Central memory CD8-positive, alpha-beta T cell (primary cell): ENCODE results near the gene ZG16B.
A peak's percentile ranks its signal among the peaks of the same experiment; 100 is the strongest.

ENCODE experiments used
- ATAC-seq: fragments of 150-1000 bp; cut with Tn5 transposase; replicated peaks from 2 replicates; pipeline ENCODE4 v1.10.0; 2022; ENCODE audit warnings: mild to moderate bottlenecking, moderate FRiP score, moderate number of reproducible peaks; ENCODE audit not compliant: poor library complexity, severe bottlenecking; ENCODE audit errors: extremely low read depth
- DNase-seq, 2 donors: peaks; one replicate each; pipeline ENCODE4 v3.0.0; 2021; ENCODE audit warnings: low spot score in 2 of 2
- H3K27ac Mint-ChIP-seq: one replicate; pipeline ENCODE4 v1.8.0; 2022; ENCODE audit warnings: low read depth, mild to moderate bottlenecking, moderate library complexity, mixed read lengths
- H3K27me3 Mint-ChIP-seq: one replicate; pipeline ENCODE4 v1.8.0; 2022; ENCODE audit warnings: mixed read lengths
- H3K36me3 Mint-ChIP-seq: one replicate; pipeline ENCODE4 v1.8.0; 2022; ENCODE audit warnings: mild to moderate bottlenecking, moderate library complexity, mixed read lengths; ENCODE audit not compliant: insufficient read depth
- H3K4me1 Mint-ChIP-seq: one replicate; pipeline ENCODE4 v1.8.0; 2022; ENCODE audit warnings: mixed read lengths
- H3K4me3 Mint-ChIP-seq: one replicate; pipeline ENCODE4 v1.8.0; 2022; ENCODE audit warnings: mild to moderate bottlenecking, moderate library complexity, mixed read lengths
- H3K9me3 Mint-ChIP-seq: one replicate; pipeline ENCODE4 v1.8.0; 2022; ENCODE audit warnings: mixed read lengths

ZG16B gene

DNA sequence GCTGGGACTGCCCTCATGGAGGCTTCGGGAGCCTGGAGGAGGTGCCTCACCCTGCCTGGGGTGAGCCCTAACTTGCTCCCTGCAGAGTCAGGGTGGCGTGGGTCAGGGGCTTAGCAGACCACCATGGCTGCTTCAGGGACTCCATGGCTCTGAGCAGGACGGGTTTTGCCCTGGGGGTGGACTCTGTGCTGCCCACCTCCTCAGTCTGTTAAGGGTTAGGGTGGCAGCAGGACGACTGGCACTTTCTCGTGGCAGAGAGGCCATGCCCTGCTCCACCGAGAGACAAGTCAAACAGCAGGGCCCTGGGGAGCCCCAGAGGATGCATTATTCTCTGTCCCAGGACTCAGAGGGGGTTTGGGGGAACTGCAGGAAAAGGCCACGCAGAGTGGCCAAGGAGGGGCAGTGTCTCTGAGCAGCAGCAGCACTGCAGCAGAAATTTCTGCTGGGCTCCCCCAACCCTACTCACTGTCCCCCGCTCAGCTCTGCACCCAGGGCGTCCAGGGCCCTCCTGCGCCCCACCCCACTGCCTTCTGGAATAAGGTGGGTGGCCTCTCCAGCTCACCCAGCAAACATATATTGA, 29.7 kb downstream of the ZG16B start:
- Mint-ChIP-seq H3K27me3 (peaks cover 21% of the 10 kb centered on the region), H3K36me3 (peaks cover 4% of the 10 kb centered on the region), H3K4me3 (no peak overlapping the region), H3K4me1 (peaks cover 6% of the 10 kb centered on the region), H3K9me3 (no peaks in the 10 kb centered on the region), H3K27ac (no peak overlapping the region)
- ATAC-seq: no peak
- no peak for DNase-seq

DNA sequence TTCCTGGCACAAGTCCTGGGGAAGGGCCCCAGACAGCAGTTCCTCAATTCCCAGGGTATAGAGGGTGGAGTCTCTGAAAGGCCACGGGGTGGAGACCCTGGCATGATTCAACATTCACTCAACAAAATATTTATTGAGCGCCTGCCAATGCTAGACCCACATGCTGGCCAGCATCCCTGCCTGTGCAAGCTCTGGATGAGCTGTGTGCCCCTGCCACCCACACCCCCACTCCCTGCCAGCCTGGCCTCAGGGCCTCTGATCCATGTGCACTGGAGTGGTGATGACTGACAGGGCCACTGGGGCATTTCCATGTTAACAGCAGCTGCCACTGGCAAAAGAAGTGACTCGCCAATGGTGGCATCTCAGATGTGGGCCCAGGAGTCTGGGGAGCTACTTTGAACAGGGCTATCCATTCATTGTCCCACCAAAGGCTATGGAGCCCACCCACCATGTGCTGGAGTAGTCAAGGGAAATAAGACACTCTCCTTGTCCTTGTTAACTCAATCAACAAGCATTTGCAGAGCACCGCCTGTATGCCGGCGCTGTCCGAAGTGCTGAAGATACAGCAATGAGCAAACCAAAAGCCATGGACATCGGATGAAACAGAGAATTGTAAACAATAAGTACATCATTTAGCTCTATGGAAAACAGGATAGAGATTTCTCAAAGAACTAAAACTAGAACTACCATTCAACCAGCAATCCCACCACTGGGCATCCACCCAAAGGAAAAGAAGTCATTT, 30.9 kb downstream of the ZG16B start:
- Mint-ChIP-seq H3K4me1 (peaks cover 6% of the 10 kb centered on the region), H3K4me3 (no peak overlapping the region), H3K27ac (no peak overlapping the region), H3K9me3 (no peaks in the 10 kb centered on the region), H3K36me3 (peaks cover 2% of the 10 kb centered on the region), H3K27me3 (peaks cover 21% of the 10 kb centered on the region)
- ATAC-seq (no peak), DNase-seq (no peak)

DNA sequence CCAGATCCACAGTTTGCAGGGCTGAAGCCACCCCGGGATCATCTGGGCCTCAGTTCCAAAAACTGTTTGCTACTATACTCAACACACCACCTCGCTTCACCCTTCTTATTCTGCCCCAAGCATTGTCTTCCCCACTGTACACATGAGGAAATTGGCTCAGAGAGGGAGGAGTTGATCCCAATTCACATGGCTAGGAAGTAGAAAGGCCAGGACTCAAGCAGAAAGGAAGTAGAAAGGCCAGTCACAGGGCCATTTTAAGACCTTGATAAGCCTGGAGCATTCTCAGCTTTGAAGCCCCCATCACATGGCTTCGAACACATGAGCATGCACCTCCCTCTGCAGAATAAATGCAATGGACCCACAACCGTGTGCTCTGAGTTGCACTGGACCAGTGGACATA, 35.5 kb downstream of the ZG16B start:
- H3K4me1 Mint-ChIP-seq: peaks cover 6% of the 10 kb centered on the region
- no peaks in the 10 kb centered on the region for H3K9me3 Mint-ChIP-seq
- DNase-seq (no peak), ATAC-seq (no peak)
- peaks cover 4% of the 10 kb centered on the region for H3K36me3 Mint-ChIP-seq
- peaks cover under 1% of the 10 kb centered on the region for H3K27me3 Mint-ChIP-seq
- H3K27ac Mint-ChIP-seq: no peak overlapping the region
- H3K4me3 Mint-ChIP-seq: no peak overlapping the region

DNA sequence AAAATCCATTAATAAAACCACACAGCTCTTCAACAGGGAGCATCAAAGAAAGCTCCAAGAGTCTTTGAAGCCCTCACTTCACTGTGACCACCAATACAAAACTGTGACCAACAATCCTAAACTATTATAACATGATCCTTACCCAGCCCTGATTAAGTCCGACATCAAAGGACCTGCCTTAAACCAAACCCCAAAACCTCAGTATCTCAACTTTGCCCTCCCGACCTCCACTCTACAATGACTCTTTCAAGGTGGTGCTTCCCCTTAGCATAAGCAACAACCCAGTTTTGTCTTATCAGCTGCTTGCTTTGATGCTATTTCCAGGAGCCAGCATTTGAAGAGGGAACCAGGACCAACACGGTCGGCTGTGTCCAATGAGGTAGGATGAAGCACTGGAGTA, 36.3 kb downstream of the ZG16B start:
- H3K27ac Mint-ChIP-seq: no peak overlapping the region
- no peaks in the 10 kb centered on the region for H3K27me3 Mint-ChIP-seq
- no peak for DNase-seq
- no peaks in the 10 kb centered on the region for H3K9me3 Mint-ChIP-seq
- ATAC-seq: no peak
- no peak overlapping the region for H3K4me3 Mint-ChIP-seq
- H3K36me3 Mint-ChIP-seq: peaks cover 2% of the 10 kb centered on the region
- peaks cover 6% of the 10 kb centered on the region for H3K4me1 Mint-ChIP-seq

DNA sequence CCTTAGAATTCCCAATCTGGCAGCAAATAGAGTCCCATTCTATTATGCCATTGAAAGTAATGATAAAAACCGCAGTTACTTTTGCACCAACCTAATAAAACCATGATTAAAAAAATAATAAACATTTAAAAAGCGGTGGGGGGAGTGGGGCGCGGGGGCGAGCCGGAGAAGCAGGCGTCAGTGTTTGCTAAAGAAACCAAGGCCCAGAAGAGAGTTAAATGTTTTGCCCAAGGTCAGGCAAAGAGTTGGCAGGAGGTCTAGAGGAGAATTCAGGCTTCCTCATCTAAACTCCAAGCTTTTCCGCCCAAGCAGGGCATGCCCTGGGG, 37.5 kb downstream of the ZG16B start:
- Mint-ChIP-seq H3K9me3 (no peaks in the 10 kb centered on the region), H3K4me1 (peaks cover 6% of the 10 kb centered on the region), H3K27ac (peak overlapping the region; percentile 91), H3K27me3 (no peaks in the 10 kb centered on the region), H3K4me3 (peak overlapping the region; percentile 88), H3K36me3 (peaks cover 2% of the 10 kb centered on the region)
- no peak for ATAC-seq
- no peak for DNase-seq

DNA sequence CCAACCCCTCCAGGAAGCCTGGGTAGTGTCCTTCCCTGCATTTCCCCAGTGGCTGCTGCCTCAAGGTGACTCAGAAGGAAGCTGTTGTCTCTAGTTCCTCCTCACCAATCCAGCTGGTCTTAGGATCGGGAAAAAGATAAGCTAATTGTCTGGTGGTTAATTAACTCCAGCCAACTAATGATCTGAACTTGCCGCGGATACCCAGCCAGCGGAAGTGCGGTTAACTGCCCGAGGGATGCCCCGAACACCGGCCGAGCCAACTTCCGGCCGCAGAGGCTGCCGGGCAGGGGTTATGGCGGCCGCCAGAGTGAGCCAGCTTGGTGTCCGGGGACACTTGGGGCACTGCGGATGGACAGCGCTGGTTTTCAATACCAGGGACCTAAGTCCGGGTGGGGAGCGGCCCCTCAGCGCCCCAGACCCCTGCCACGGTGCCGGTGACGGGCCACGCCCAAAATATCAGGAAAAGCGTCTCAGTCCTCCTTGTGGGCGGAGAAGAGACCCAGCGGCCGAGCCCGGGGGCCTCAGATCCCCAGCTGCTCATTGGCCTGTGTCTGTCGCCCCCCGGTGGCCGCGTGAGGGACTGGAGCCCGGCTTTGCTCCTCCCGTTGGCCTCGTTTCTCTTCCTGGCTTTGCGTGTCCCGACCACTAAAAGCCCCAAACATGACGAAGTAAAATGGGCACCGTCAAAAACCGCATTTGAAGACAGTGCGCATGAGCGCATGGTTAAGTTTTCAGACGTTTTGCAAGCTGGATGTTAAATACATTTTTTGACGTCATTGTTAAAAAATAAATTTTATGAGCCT, 38.1 kb downstream of the ZG16B start:
- peaks cover 6% of the 10 kb centered on the region for H3K4me1 Mint-ChIP-seq
- peak overlapping the region; percentile 91 for H3K27ac Mint-ChIP-seq
- DNase-seq (peak; percentile 96 to 97), ATAC-seq (peak; percentile 92)
- peak overlapping the region; percentile 88 for H3K4me3 Mint-ChIP-seq
- H3K9me3 Mint-ChIP-seq: no peaks in the 10 kb centered on the region
- peaks cover 2% of the 10 kb centered on the region for H3K36me3 Mint-ChIP-seq
- no peaks in the 10 kb centered on the region for H3K27me3 Mint-ChIP-seq

DNA sequence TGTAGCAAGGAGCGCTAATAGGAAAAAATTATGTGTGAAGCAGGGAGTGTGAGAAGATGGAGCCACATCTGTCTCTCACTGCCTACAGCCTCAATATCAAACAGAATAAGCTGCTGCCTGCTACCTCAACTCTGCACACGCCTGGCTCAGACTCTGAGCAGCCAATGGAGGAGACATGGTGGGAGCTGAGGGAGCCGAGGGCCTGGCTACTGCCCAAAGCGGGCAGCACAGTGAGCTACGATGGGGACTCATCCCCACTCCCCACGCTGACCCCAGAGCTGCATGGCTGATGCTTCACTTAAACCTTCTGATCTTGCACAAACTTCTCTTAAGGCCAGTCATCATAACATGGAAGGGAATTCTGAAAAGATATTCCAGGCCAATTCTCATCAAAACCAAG, 41.8 kb downstream of the ZG16B start:
- no peak overlapping the region for H3K27ac Mint-ChIP-seq
- no peak overlapping the region for H3K4me3 Mint-ChIP-seq
- DNase-seq (no peak), ATAC-seq (no peak)
- H3K4me1 Mint-ChIP-seq: no peaks in the 10 kb centered on the region
- H3K27me3 Mint-ChIP-seq: no peaks in the 10 kb centered on the region
- H3K9me3 Mint-ChIP-seq: no peaks in the 10 kb centered on the region
- peaks cover 2% of the 10 kb centered on the region for H3K36me3 Mint-ChIP-seq

DNA sequence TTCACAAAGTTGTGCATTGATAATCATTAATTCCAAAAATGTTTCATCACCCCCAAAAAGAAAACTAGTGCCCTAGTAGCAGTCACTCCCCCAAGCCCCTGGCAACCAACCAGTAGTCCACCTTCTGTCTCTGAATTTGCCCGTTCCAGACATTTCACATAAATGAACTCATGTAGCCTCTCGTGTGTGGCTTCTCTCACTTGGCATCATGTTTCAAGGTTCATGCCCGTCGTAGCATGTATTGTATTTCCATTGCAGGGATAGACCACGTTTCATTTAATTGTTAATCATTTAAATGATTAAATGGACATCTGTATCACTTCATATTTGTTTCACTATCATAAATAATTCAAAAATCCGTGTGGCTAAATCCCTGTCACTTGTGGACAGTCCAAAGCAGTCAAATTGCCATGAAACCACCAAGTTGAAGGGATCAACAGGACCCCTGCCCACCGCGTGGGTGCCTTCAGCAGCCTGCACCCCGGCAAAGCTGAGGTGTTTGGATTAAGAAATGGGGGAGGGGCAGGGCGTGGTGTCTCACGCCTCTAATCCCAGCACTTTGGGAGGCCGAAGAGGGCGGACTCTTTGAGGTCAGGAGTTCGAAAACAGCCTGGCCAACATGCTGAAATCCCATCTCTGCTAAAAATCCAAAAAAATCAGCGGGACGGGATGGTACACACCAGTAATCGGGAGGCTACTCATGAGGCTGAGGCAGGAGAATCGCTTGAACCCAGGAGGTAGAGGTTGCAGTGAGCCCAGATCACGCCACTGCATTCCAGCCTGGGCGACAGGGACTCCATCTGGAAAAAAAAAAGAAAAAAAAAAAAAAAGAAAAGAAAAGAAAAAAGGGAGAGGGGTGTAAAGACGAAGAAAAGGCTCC, 44.2 kb downstream of the ZG16B start:
- DNase-seq (no peak), ATAC-seq (no peak)
- no peak overlapping the region for H3K4me3 Mint-ChIP-seq
- H3K9me3 Mint-ChIP-seq: no peaks in the 10 kb centered on the region
- H3K4me1 Mint-ChIP-seq: no peaks in the 10 kb centered on the region
- H3K27me3 Mint-ChIP-seq: no peaks in the 10 kb centered on the region
- H3K27ac Mint-ChIP-seq: no peak overlapping the region
- no peaks in the 10 kb centered on the region for H3K36me3 Mint-ChIP-seq

DNA sequence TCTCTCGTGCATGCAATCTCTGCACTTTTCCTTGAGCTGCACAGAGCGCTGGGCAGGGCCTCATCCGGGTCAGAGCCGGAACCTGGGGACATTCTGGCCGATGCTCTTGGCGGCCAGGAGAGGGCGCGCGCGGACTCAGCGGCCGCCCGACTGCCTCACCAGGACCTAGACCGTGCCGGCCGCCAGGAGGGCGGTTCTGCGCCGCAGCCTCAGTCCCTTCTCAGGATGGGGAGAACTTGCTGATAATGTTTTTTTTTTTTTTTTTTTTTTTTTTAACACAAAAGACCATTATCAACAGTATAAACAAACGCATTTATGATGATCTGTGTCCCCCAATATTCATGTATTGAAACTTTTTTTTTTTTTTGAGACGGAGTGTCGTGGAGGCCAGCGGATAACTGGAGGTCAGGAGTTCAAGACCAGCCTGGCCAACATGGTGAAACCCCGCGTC, 44.8 kb downstream of the ZG16B start:
- Mint-ChIP-seq H3K27ac (no peak overlapping the region), H3K27me3 (no peaks in the 10 kb centered on the region), H3K4me3 (no peak overlapping the region), H3K36me3 (no peaks in the 10 kb centered on the region), H3K4me1 (no peaks in the 10 kb centered on the region), H3K9me3 (no peaks in the 10 kb centered on the region)
- ATAC-seq (peak; percentile 99), DNase-seq (peak; percentile 29 to 31)

DNA sequence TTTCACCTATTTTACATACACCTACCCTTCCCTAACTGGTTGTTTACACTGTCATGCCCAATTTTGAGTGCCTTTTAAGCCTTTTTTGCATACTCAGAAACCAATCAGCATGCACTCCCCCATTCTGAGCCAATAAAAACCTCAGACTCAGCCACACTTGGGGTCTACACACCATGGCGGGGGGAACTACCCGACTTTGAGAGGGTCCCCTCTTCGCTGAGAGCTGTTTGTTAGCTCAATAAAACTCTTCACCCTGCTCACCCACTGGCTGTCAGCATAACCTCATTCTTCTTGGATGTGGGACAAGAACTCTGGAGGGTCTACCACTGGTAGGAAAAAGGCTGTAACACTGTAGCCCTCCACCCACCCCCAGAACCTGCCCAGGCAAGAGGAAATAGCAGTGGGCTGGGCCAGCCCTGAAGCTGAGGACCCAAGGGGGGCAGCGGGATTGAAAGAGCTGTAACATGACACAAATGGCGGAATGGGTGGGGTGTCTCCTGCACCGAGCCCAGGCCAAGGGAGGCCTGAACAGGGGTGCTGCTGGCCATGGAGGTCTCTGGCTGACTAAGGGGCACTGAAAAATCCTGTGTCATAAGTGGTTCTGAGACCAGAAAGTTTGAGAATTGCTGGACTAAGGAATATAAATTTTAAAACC, 49.9 kb downstream of the ZG16B start:
- H3K4me3 Mint-ChIP-seq: no peak overlapping the region
- no peaks in the 10 kb centered on the region for H3K9me3 Mint-ChIP-seq
- DNase-seq (no peak), ATAC-seq (no peak)
- no peak overlapping the region for H3K27ac Mint-ChIP-seq
- peaks cover 8% of the 10 kb centered on the region for H3K36me3 Mint-ChIP-seq
- no peaks in the 10 kb centered on the region for H3K27me3 Mint-ChIP-seq
- peaks cover 13% of the 10 kb centered on the region for H3K4me1 Mint-ChIP-seq
